NCI-H2107 treated with DMSO at 0.1 percent for 48 hours (cell line): ENCODE data around the gene TPK1.
"Not testable (repeated sequence)": the region's sequence is repeated elsewhere in the genome, so short reads cannot be mapped to it uniquely, and the experiment has no call there.

Source experiments
- DNase-seq: peaks from one replicate; lab custom pipeline; 2025; ENCODE audit not compliant: unreplicated experiment; lab: John Stamatoyannopoulos, UW

TPK1 gene

DNA sequence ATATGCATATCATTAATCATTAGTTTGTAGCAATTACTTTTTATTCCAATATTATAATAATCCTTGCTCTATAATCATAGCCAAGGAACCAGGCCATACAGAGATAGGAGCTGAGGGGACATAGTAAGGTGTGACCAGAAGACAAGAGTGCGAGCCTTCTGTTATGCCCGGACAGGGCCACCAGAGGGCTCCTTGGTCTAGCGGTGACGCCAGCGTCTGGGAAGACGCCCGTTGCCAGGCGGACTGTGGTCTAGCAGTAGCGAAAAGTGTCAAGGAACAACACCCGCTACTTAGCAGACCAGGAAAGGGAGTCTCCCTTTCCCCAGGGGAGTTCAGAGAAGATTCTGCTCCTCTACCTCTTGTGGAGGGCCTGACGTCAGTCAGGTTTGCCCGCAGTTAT lies 109.0 kb downstream of the TPK1 start:
- DNase-seq: not testable (repeated sequence)

- DNase-seq: no peak
Observed at GRCh38 chr7:144725070-144725469, 110.8 kb downstream of the TPK1 start.

DNA sequence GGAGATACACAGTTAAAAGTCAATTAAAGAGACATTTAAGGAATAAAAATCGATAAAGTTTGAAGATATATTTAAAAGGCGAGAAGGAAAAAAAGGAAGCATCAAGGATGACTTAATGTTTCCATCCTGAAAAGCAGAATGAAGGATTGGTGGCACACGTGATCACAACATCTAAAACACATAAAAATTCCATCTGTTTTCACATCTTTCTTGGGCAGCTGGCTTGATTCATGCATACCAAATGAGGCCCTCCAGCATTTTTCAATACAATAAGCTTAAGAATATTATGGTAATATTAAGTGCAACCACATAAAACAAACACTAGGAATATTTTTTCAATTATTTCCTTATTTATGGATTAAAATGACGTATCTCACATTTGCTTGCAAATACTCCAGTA lies 112.6 kb downstream of the TPK1 start:
- no peak for DNase-seq

GRCh38 chr7:144720710-144721109 lies 115.1 kb downstream of the TPK1 start:
- DNase-seq: no peak

DNA sequence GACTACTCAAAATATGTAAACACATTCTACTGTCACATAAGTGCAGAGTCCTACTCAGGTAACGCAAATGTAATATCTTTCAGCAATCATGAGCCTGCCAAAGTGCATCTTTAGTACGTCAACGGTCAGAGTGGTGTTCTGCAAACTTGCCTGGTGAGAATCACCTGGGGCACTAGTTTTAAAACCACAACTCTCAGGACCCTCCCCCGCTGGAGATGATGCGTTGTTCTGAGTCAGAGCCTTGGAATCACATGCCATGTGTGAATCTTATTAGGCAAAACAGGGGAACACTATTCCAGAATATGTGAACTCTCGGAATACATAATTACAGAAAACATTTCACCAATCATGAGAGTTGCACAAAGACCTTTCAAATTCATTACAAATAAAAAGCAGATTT lies 115.7 kb downstream of the TPK1 start:
- no peak for DNase-seq

- DNase-seq: no peak
Observed at GRCh38 chr7:144717720-144718119, 118.1 kb downstream of the TPK1 start.

GRCh38 chr7:144713850-144714249 lies 122.0 kb downstream of the TPK1 start:
- no peak for DNase-seq

DNA sequence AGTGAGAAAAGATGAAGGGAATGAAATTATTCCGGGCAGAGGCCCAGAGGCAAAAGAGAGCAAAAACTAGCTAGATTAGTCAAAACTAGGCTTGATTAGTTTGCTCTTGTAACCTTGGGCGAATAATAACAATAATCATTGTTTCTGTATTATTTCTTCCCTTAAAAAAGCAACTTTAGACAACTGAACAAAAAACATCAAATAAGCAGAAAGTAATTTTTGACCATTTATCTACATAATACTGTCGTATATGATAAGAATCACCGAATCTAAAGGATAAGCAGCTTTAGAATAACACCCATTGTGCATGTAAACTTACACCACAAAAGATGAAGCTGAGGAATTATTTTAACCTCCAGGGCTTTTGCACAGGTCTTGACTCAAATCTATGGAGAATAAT lies 125.1 kb downstream of the TPK1 start:
- no peak for DNase-seq

- DNase-seq: no peak
Observed at GRCh38 chr7:144709066-144709465, 126.8 kb downstream of the TPK1 start.

DNA sequence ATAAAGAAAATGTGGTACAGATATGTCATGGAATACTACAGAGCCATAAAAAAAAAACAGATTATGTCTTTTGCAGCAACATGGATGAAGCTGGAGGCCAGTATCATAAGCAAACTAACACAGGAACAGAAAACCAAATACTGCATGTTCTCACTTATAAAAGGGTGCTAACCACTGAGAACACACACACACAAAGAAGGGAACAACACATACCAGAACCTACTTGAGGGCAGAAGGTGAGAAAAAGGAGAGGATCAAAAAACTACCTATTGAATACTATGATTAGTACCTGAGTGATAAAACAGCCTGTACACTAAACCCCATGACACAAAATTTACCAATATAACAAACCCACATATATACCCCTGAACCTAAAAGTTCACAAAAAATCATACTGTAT lies 144.6 kb downstream of the TPK1 start:
- no peak for DNase-seq

DNA sequence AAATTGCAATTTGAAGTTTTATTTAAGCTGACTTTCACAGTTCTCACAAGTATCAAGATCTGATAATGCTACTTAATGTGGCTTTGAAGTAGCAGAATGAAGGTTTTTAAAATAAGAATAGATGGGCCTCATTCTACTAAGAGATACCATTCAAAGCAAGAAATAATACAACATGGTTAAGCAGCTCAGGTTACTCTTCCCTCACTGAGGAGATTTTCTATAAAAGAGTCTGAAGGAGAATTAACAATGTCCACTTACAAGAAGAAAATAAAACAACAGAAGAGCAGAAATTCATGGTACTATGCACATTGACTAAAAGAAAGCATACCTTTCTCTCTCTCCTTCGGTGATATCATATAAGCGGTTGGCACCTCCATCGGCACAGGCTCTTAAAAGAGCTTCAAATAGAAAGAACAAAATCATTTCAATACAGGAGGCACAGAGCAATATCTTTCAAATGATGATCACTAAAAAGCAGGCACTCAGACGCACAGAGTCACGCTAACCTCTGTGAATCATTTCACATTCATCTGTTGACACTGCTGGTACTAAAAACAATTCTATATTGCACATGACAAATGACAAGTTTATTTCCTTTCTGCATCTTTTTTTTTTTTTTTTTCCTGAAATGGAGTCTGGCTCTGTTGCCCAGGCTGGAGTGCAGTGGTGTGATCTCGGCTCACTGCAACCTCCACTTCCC lies 153.1 kb downstream of the TPK1 start:
- no peak for DNase-seq

- DNase-seq: no peak
Observed at GRCh38 chr7:144676492-144676891, 159.4 kb downstream of the TPK1 start.

DNA sequence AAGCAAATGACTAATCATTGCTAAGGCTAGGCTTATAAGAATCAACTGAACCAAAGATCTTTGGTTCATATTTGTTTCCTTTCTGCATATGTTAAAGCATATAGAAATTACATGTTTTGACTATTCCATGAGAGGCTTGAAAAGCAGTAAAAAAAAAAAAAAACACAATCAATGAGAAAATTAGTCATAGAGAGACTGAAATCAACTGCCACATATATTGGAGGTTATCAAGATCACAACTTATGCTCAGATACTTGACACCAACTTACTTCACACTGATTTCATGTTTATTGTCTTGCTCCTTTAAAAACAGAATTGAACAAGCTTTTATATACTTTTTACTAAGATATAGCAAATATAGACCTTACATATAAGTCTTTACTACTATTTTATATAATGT lies 161.3 kb downstream of the TPK1 start:
- DNase-seq: no peak

DNA sequence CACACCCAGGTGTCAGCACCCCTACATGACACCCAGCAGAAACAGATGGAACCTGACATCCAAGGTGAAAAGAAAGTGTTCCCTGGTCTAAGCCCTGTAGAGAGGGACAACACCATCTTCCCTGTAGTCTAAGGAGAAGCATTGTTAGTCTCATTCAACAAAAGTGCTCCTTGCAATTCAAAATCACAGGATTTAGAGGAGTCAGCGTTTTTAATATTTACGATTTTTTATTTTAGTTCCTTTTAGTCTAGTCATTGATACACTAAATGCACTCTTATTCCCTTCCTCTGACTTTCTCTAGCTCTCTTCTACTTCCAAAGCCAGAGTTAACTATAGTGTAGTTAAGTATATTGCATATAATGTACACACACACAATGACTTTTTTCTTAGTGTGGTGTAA lies 163.0 kb downstream of the TPK1 start:
- no peak for DNase-seq

DNA sequence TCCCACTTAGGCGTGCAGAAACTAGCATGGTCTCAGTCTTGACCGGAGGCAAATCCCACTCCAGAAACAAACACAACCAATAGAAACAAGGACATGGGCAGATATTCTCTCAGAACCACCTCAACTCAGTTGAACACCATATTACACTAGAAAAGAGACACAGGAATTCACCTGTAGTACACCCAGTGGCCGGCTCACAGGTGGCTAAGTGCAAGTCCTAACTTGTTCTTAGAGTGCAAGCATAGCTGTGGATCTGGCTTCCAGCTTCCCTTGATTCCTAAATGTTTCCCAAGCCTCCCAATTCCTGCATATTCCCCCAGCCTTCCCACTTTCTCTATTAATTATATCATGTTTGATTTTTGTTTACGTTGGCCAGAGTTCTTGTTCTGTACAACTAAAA lies 164.4 kb downstream of the TPK1 start:
- DNase-seq: no peak

GRCh38 chr7:144670218-144670617 lies 165.6 kb downstream of the TPK1 start:
- DNase-seq: no peak

- no peak for DNase-seq
Observed at GRCh38 chr7:144668503-144668902, 167.3 kb downstream of the TPK1 start.

- no peak for DNase-seq
Observed at GRCh38 chr7:144665689-144666381, 170.0 kb downstream of the TPK1 start.

- no peak for DNase-seq
Observed at GRCh38 chr7:144659211-144659610, 176.6 kb downstream of the TPK1 start.

GRCh38 chr7:144656965-144657517 lies 178.8 kb downstream of the TPK1 start:
- no peak for DNase-seq

DNA sequence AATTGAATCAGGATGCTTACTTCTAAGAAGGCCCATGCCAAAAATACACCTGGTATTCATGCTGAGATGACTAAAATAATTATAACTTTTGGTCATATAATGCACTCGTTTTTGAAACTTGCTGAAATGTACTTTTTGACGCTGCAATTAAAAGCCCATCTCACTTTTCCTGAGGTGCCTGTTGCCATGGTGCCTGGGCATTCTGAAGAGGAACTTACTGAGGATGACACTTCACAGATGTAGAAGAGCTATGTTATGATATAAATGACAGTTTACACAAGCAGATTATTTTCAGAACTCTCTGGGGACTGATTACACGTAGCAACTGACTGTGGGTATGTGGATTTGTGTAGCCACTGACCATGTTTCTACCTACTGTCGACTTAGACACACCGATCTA lies 182.4 kb downstream of the TPK1 start:
- no peak for DNase-seq

- no peak for DNase-seq
Observed at GRCh38 chr7:144650439-144650838, 185.4 kb downstream of the TPK1 start.

GRCh38 chr7:144649120-144649519 lies 186.7 kb downstream of the TPK1 start:
- no peak for DNase-seq
